Lower leg skin (tissue), 4 donors: ENCODE data around the gene IGSF11. TPM values are rescaled to one million over a fixed set of nuclear protein-coding genes. Genes with fewer than 3 reads are reported as not detected.
"Not testable (repeated sequence)": the region's sequence is repeated elsewhere in the genome, so short reads cannot be mapped to it uniquely, and the experiment has no call there.

Experiments
- DNase-seq, 2 donors: peaks; one replicate each; pipeline ENCODE4 v3.0.0-alpha.2; 2019; ENCODE audit warnings: low spot score in 2 of 2
- H3K4me3 ChIP-seq: fragments of 200-600 bp; sonication (generic); 2 replicates; pipeline ENCODE4 v1.5.1; 2017; ENCODE audit warnings: mild to moderate bottlenecking, low read depth; ENCODE audit not compliant: poor library complexity, severe bottlenecking
- CTCF ChIP-seq, 3 donors: fragments of 450-650 bp; IDR thresholded peaks; one replicate each; pipeline ENCODE4 v1.5.1; 2016; ENCODE audit warnings: antibody characterized with exemption in 3 of 3, mild to moderate bottlenecking in 3 of 3, moderate library complexity in 2 of 3
- POLR2A ChIP-seq, 2 donors: fragments of 450-650 bp; IDR thresholded peaks; one replicate each; pipeline ENCODE4 v1.6.1; 2016 to 2017; ENCODE audit warnings: antibody characterized with exemption in 2 of 2, mild to moderate bottlenecking in 1 of 2, moderate library complexity in 1 of 2
- WGBS, 2 donors: methylation state at CpG; one replicate each; pipeline ENCODE4 v1.1.5; 2018; 5-methylcytosine and 5-hydroxymethylcytosine counted together
- intact Hi-C: fragments of 100-400 bp; cut with DNase I; formaldehyde crosslinking; loops from one replicate; pipeline ENCODE4 v1.15.0; 2023; ENCODE audit warnings: low total_unique reads
- total RNA-seq, 4 donors: library from RNA; depleted of rRNA; stranded (reverse); fragments of >200 nt; gene quantifications; one replicate each; pipeline ENCODE4 v1.1.0, GENCODE V29; 2016

IGSF11 gene
- 1 to 10 TPM; 1.1 to 3.1 (median 1.8) TPM for total RNA-seq

GRCh38 chr3:119034256-119035013, at the start of gene IGSF11:
TSS of gene IGSF11 (minus strand) at chr3:119034846. CDS start at chr3:119034582, 264 bp downstream.
- DNase-seq: peak in 1 of 2 donors; percentile 84
- 0 to 1% methylated on average over 14 to 42 of the region's 80 CpGs for WGBS, 2 donors
- intact Hi-C loops: no loop called here
- H3K4me3 ChIP-seq: peak within 1 kb of the TSS; percentile 23
- TF ChIP-seq CTCF (IDR thresholded peaks at IDR 0.05) (no peak), POLR2A (IDR thresholded peaks at IDR 0.05) (no peak)

- intact Hi-C loops: no loop called here
- TF ChIP-seq POLR2A (IDR thresholded peaks at IDR 0.05) (no peak), CTCF (IDR thresholded peaks at IDR 0.05) (no peak)
- no peak overlapping the region for H3K4me3 ChIP-seq
- DNase-seq: no peak
- WGBS, 2 donors: 76 to 85% methylated on average over 1 of the region's 1 CpG
Measured at GRCh38 chr3:119080364-119080763, 45.7 kb upstream of the IGSF11 start.

- TF ChIP-seq CTCF (IDR thresholded peaks at IDR 0.05) (no peak), POLR2A (IDR thresholded peaks at IDR 0.05) (no peak)
- no peak overlapping the region for H3K4me3 ChIP-seq
- 93 to 95% methylated on average over 16 to 29 of the region's 36 CpGs for WGBS, 2 donors
- DNase-seq: no peak
- intact Hi-C loops: no loop called here
Measured at GRCh38 chr3:119073258-119074001, 38.8 kb upstream of the IGSF11 start.

GRCh38 chr3:119072451-119072850, 37.8 kb upstream of the IGSF11 start:
- WGBS, 2 donors: 93 to 94% methylated on average over 15 of the region's 15 CpGs
- intact Hi-C loops, DNase-seq, H3K4me3 ChIP-seq: not testable (repeated sequence)

GRCh38 chr3:119069725-119070124, 35.1 kb upstream of the IGSF11 start:
- TF ChIP-seq POLR2A (IDR thresholded peaks at IDR 0.05) (no peak), CTCF (IDR thresholded peaks at IDR 0.05) (no peak)
- H3K4me3 ChIP-seq: no peak overlapping the region
- no peak for DNase-seq
- WGBS, 2 donors: 71 to 74% methylated on average over 3 of the region's 3 CpGs
- intact Hi-C loops: no loop called here

- 58 to 65% methylated on average over 1 of the region's 1 CpG for WGBS, 2 donors
- no peak for TF ChIP-seq POLR2A (IDR thresholded peaks at IDR 0.05)
- no peak for TF ChIP-seq CTCF (IDR thresholded peaks at IDR 0.05)
- no peak overlapping the region for H3K4me3 ChIP-seq
- no peak for DNase-seq
- intact Hi-C loops: no loop called here
Measured at GRCh38 chr3:119063471-119063870, 28.8 kb upstream of the IGSF11 start.
